ENCODE results near the gene PLEKHG3.

- TF ChIP-seq, protein P1, sequence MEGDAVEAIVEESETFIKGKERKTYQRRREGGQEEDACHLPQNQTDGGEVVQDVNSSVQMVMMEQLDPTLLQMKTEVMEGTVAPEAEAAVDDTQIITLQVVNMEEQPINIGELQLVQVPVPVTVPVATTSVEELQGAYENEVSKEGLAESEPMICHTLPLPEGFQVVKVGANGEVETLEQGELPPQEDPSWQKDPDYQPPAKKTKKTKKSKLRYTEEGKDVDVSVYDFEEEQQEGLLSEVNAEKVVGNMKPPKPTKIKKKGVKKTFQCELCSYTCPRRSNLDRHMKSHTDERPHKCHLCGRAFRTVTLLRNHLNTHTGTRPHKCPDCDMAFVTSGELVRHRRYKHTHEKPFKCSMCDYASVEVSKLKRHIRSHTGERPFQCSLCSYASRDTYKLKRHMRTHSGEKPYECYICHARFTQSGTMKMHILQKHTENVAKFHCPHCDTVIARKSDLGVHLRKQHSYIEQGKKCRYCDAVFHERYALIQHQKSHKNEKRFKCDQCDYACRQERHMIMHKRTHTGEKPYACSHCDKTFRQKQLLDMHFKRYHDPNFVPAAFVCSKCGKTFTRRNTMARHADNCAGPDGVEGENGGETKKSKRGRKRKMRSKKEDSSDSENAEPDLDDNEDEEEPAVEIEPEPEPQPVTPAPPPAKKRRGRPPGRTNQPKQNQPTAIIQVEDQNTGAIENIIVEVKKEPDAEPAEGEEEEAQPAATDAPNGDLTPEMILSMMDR (IDR thresholded peaks at IDR 0.05): no peak
- no peak for TF ChIP-seq EZH2 (IDR thresholded peaks at IDR 0.05)
Measured at GRCh38 chr14:64713677-64714076, 9.5 kb downstream of the PLEKHG3 start.

All from neural progenitor cell (in vitro differentiated cells).